AG10803 (cell line): Measurements from ENCODE around the gene CPPED1.

Experiments used
- DNase-seq: peaks from one replicate; pipeline ENCODE4 v3.0.0; 2010; ENCODE audit warnings: low read depth
- H3K4me3 ChIP-seq: 2 replicates; pipeline ENCODE4 v1.5.1; 2011; ENCODE audit warnings: mild to moderate bottlenecking, low read length, control low read depth
- CTCF ChIP-seq: conservative IDR thresholded peaks from 2 replicates; pipeline ENCODE4 v1.5.1; 2011; ENCODE audit warnings: mild to moderate bottlenecking, low read length, control low read depth, inconsistent platforms

CPPED1 gene

GRCh38 chr16:12681653-12682052 is 122.0 kb downstream of the CPPED1 start:
- no peak for DNase-seq
- no peak for TF ChIP-seq CTCF
- H3K4me3 ChIP-seq, result no peak overlapping the region

GRCh38 chr16:12680531-12680930 is 123.2 kb downstream of the CPPED1 start:
- H3K4me3 ChIP-seq, result no peak overlapping the region
- no peak for TF ChIP-seq CTCF
- no peak for DNase-seq

GRCh38 chr16:12679660-12680272 is 123.9 kb downstream of the CPPED1 start:
- no peak overlapping the region for H3K4me3 ChIP-seq
- TF ChIP-seq CTCF, result no peak
- peak; percentile 8 for DNase-seq

GRCh38 chr16:12678983-12679382 is 124.7 kb downstream of the CPPED1 start:
- no peak overlapping the region for H3K4me3 ChIP-seq
- no peak for DNase-seq
- no peak for TF ChIP-seq CTCF

GRCh38 chr16:12677502-12677901 is 126.2 kb downstream of the CPPED1 start:
- TF ChIP-seq CTCF, result no peak
- no peak overlapping the region for H3K4me3 ChIP-seq
- DNase-seq, result no peak

- H3K4me3 ChIP-seq, result no peak overlapping the region
- peak; percentile 53 for DNase-seq
- no peak for TF ChIP-seq CTCF
Measured at GRCh38 chr16:12675852-12676251, 127.8 kb downstream of the CPPED1 start.

GRCh38 chr16:12675046-12675445 is 128.6 kb downstream of the CPPED1 start:
- no peak for DNase-seq
- TF ChIP-seq CTCF, result no peak
- H3K4me3 ChIP-seq, result no peak overlapping the region
